ENCODE results near the gene ZNF318.

DNA sequence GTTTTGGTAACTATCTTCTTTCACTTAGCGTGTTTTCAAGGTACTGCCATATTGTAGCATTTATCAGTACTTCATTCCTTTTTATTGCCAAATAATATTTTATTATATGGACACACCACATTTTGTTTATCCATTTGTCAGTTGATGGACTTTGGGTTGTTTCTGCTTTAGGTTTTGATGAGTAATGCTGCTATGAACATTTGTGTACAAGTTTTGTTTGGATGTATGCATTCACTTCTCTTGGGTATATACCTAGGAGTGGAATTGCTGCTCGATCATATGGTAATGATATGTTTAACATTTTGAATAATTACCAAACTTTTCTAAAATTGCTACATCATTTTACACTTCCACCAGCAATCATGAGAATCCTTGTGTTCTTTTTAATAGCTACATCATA, 77.7 kb downstream of the ZNF318 start:
- TF ChIP-seq TAF1 (IDR thresholded peaks at IDR 0.05; ENCODE audit: low read depth, low read length) (no peak), POLR2A (IDR thresholded peaks at IDR 0.05; ENCODE audit: low read depth, low read length) (no peak), PAX5 (IDR thresholded peaks at IDR 0.05; ENCODE audit: insufficient read depth, low read length, severe bottlenecking) (no peak)
